Stimulated activated naive B cell treated with anti-CD40 and anti-IgM and Interleukin-4, amounts not matched to agents 10 μg/mL and 1 μg/mL and 100 μg/mL, for 72 hours (primary cell): ENCODE results near the gene ARHGDIG.
"Not testable (repeated sequence)": the region's sequence is repeated elsewhere in the genome, so short reads cannot be mapped to it uniquely, and the experiment has no call there.

Source experiments
- ATAC-seq, 2 donors: fragments of 150-1000 bp; cut with Tn5 transposase; replicated peaks; 2 replicates each; pipeline ENCODE4 v1.10.0; 2021; ENCODE audit warnings: moderate library complexity in 1 of 2
- DNase-seq: peaks from one replicate; pipeline ENCODE4 v3.0.0; 2021
- H3K27ac Mint-ChIP-seq: one replicate; pipeline ENCODE4 v1.8.0; 2022; ENCODE audit warnings: mild to moderate bottlenecking, mixed read lengths
- H3K27me3 Mint-ChIP-seq, 2 donors: one replicate each; pipeline ENCODE4 v1.8.0; 2022; ENCODE audit warnings: mixed read lengths in 2 of 2
- H3K36me3 Mint-ChIP-seq, 2 donors: one replicate each; pipeline ENCODE4 v1.8.0; 2022; ENCODE audit warnings: mixed read lengths in 2 of 2, mild to moderate bottlenecking in 1 of 2
- H3K4me1 Mint-ChIP-seq, 2 donors: one replicate each; pipeline ENCODE4 v1.8.0; 2022; ENCODE audit warnings: mixed read lengths in 2 of 2, mild to moderate bottlenecking in 1 of 2
- H3K4me3 Mint-ChIP-seq, 2 donors: one replicate each; pipeline ENCODE4 v1.8.0; 2022; ENCODE audit warnings: mild to moderate bottlenecking in 2 of 2, mixed read lengths in 2 of 2, moderate library complexity in 1 of 2
- H3K9me3 Mint-ChIP-seq, 2 donors: one replicate each; pipeline ENCODE4 v1.8.0; 2022; ENCODE audit warnings: mixed read lengths in 2 of 2, mild to moderate bottlenecking in 1 of 2

Gene ARHGDIG

DNA sequence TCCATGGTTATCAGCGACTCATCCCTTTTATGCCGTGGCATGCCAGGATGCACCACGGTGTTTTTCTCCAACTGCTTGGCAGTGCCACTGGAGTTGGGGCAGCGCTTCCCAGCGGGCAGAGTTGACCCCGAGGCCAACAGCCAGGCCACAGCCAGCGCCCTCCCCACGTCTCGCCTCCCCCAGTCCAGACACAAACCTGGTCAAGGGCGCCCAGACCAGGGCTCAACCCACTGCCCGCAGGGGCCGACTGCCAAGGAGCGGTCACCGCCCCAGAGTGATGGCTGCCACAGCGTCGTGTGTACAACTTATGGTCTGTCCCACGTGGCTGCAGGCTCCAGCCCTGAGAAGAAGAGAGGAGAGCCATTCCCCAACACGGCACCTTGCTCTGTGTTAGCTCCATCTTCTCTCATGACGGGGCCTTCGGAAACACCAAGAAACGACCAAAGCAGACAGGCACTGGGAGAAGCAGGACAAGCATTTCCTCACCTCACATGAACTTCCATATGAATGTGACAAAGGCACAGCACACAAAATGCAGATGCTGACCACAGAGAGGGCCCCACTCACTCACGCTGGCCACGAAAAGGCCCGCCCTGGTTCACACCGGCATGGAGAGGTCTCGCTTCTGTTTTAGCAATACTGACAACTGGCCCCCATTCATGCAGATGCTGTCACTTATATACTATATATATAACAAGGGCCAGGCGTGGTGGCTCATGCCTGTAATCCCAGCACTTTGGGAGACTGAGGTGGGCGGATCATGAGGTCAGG, 45.2 kb downstream of the ARHGDIG start:
- Mint-ChIP-seq H3K27me3 (no peaks in the 10 kb centered on the region), H3K4me1 (peaks cover 32 to 58% of the 10 kb centered on the region in 2 donors), H3K4me3 (peak overlapping the region; percentile 73 to 81), H3K27ac (peak overlapping the region; percentile 93), H3K9me3 (no peaks in the 10 kb centered on the region), H3K36me3 (peaks cover 6 to 16% of the 10 kb centered on the region in 2 donors)
- DNase-seq = no peak
- no peak for ATAC-seq

DNA sequence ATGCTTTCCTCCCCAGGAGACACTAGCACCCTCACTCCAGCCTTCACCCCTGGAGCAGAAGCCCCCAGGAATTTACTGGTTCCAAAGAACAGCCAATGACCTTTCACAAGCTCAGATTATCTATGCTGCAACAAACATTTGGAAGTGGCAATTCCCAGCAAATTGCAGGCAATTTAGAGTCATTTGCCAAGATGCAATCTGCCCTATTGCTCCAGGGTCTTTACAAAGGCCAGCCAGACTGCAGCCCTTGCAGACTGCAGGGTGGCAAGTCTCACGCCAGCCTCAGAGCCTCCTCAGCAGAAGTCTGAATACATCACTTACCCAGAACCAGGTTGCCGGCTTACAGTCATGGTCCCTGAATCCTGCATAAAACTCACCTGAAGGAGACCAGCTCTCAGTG, 50.4 kb downstream of the ARHGDIG start:
- Mint-ChIP-seq H3K36me3 (peaks cover 6 to 8% of the 10 kb centered on the region in 2 donors), H3K27me3 (no peaks in the 10 kb centered on the region), H3K27ac (no peak overlapping the region), H3K4me3 (no peak overlapping the region), H3K4me1 (peaks cover 37 to 61% of the 10 kb centered on the region in 2 donors), H3K9me3 (no peaks in the 10 kb centered on the region)
- DNase-seq (no peak), ATAC-seq (no peak)

DNA sequence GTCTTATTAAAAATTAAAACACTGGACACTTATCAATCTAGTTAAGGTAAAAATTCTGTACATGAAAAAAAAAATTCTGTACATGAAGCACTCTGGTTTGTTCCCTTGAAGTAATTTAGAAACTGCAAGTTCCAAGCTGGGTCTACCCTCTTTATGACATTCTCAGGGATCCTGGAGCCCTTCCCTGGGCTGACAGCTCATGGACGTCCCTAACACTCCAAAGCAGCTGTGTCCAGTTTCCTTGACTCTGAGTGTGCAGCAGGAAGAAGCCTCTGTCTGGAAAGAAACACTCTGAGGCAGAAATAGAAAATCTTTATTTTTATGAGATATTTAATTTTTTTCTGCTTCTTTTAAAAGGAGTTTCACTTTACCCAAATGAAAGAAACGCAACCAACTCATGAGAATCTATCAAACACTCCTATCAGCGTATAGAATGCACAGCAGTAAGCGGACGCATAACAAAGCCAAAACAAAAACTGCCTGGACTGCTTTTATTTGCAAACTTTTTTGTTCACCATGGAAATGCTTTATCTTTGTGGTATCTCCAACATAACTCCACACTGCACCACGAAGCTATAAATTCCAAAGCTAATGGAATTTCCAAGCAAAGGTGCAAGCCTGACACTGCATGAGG, 50.9 kb downstream of the ARHGDIG start:
- not testable (repeated sequence) for H3K27ac Mint-ChIP-seq, DNase-seq, ATAC-seq, H3K27me3 Mint-ChIP-seq, H3K4me3 Mint-ChIP-seq, H3K9me3 Mint-ChIP-seq
- H3K36me3 Mint-ChIP-seq = peaks cover 6 to 11% of the 10 kb centered on the region in 2 donors
- H3K4me1 Mint-ChIP-seq = peaks cover 40 to 64% of the 10 kb centered on the region in 2 donors
